GM04503 (cell line): ENCODE data around the gene CCNYL1.
"Not testable (repeated sequence)": the region's sequence is repeated elsewhere in the genome, so short reads cannot be mapped to it uniquely, and the experiment has no call there.

ENCODE experiments used
- DNase-seq: peaks from one replicate; pipeline ENCODE4 v3.0.0-alpha.2; 2012; ENCODE audit warnings: low read depth

The CCNYL1 gene

DNA sequence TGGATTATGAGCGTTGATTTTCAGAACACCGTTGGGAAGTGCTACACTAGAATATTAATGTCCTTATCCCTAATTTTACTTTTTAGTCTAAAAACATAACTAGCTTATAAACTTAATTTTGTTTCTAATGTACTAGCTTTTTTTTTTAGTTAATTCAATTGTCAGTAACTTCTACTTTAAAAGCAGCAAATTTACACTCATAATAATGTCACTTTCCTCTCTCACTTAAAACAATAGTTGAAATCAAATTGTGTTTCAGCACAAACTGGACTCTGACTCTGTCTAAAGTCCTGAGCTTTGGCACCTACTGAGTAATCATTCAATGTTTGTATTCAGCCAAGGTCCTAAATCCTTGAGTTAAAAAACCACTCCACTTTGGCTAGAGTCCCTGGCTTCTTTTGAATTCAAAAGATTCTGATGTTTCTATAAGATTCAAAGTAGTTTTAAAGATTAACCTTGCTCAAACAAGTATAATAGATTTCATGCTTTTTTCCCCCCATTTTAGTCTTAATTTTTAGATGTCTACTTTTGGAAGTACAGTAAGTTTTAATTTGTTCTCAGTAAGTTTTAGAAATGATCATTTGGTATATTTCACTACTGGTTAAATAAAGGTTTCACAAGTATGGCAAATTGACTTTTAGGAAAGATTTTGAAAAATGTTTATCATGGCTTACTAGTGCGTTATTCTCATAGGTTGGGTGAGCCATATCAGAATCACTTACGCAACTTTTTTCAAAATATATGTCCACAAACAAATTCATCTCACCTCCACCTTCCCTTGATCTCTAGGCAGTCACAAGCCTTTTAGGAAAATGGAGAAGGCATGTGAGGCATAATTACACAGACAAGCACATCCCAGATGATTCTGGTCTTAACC is 23.4 kb downstream of the CCNYL1 start:
- no peak for DNase-seq

DNA sequence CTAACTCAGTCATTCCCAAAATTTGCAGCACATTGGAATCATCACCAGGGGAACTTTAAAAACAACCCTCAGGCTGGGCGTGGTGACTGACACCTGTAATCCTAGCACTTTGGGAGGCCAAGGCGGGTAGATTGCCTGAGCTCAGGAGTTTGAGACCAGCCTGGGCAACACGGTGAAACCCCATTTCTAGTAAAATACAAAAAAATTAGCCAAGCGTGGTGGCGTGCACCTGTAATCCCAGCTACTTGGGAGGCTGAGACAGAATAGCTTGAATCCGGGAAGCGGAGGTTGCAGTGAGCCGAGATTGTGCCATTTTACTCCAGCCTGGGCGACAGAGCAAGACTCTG is 24.0 kb downstream of the CCNYL1 start:
- not testable (repeated sequence) for DNase-seq

DNA sequence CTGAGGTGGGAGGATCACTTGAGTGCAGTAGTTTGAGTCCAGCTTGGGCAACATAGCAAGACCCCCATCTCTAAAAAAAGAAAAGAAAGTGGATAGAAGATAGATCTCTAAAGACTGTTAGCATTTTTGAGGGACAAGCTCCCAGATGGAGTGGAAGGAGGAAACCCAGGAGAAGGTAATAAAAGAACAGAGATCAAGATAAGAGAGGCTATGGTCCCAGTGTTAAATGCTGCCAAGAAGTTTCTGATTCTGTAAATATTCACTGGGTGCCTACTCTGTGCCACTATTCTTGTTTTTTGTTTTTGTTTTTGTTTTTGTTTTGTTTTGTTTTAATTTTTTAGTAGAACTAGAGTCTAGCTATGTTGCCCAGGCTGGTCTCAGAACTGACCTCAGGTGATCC is 32.1 kb downstream of the CCNYL1 start:
- DNase-seq, result no peak

DNA sequence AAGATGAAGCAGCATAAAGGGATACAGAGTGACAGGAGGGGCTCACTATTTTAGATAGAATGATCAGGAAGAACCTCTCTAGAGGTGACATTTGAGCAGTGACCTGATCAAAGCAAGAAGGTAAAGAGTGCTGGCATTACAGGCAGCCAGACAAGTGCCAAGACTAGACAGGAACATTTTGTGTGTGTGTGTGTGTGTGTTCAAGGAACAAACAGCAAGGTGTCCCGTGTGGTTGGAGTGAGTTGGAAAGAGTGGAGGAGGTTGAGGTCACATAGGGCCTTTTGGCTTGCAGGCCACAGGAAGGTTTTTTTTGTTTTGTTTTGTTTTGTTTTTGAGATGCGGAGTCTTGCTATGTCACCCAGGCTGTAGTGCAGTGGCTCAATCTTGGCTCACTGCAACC is 32.6 kb downstream of the CCNYL1 start:
- no peak for DNase-seq

DNA sequence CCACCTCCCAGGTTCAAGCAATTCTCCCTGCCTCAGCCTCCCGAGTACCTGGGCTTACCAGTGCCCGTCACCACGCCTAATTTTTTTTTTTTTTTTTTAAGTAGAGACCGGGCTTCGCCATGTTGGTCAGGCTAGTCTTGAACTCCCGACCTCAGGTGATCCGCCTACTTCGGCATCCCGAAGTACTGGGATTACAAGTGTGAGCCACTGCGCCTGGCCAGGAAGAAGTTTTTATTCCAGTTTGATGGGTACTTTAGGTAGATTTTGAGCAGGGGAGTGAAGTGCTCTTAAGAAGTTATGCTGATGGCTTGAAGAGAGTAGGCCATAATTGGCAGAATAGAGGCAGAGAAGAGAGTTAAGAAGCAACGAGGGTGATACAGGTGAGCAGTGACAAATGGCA is 33.0 kb downstream of the CCNYL1 start:
- DNase-seq, result no peak

DNA sequence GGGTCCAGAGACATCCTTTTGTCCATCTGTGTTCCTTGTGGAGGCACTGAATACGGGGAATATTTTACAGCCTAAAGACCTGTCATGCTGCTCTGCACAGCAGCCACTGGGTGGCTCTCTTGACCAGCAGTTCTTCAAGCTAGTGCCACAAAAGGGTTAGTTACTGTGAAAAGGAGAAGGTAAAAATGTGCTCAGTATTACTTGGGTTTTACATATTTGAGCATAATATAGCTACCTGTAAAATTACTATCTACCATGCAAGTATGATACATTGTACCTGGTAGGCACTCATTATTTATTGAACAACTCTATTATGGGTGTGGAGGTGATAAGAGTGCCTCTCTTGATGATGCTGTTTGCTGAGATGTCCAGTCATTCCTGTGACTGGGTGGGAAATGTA is 34.7 kb downstream of the CCNYL1 start:
- DNase-seq, result no peak

DNA sequence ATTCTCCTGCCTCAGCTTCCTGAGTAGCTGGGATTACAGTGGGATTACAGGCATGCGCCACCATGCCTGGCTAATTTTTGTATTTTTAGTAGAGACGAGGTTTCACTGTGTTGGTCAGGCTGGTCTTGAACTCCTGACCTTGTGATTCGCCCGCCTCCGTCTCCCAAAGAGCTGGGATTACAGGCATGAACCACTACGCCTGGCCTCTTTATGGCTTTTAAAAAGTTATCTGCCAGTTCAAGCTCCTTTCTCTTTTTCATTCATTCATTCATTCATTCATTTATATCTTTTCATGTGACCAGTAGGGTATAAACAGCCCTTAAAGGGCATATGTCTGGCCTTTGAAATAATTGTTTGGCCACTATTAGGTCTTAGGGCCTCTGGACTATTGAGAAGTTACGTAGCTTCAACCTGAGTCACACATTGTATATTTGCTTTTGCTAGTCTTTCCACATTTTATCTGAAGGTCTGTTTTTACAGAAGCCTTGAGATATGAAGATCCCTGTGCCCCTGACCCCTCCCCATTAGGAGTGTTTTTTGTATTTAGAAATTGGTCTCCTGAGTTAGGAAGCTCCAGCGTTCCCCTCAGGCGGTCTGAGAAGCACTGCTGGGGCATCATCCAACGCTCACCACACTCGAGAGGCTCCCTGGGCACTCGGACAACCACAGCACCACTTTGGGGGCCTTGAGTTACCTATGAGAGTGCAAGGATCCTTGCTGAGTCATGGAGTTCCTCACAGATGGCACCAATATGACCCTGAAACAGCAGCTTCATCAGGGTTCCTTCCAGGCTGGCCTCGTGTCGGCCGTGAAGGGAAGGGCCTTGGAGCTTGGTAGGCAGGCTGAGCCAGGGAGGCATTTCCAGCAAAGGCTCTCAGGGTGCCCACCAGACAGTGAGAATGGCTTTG is 36.5 kb downstream of the CCNYL1 start:
- DNase-seq, result no peak

DNA sequence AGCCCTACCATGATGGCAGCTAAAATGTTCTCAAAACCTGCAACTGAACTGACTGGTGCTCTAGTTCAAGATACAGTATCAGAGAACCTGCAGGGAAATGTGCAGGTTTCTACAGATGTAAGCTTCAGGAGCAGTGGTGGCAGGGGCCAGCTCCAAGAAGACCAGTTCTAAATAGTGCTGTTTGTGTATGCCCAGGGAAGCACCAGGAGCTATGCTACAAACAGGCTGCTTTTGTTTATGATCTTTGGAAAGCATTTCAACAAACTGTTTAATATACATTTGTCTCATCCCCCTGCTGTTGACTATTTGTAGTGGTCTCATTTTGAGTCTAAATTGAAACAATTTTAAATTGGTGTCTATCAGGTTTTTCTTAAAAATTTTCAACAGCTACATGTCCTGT is 37.6 kb downstream of the CCNYL1 start:
- DNase-seq, result no peak

DNA sequence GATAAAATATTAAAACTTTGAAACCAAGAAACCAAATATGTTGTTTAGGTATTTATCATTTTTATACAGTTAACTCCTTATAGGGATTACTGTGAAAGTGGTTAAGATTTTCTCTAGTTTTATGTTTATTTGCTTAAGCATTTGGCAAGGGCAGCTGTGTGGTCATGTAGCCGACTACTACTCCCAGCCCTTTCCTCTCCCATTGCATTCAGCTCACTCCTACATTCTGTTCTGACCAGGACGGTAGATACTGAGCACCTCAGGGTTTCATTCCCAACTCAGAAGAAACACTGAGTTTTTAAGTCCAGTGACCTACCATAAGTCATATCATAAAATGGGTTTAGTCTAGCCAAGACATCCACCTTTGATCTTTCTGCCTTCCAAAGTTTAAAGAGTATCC is 38.4 kb downstream of the CCNYL1 start:
- DNase-seq, result no peak

DNA sequence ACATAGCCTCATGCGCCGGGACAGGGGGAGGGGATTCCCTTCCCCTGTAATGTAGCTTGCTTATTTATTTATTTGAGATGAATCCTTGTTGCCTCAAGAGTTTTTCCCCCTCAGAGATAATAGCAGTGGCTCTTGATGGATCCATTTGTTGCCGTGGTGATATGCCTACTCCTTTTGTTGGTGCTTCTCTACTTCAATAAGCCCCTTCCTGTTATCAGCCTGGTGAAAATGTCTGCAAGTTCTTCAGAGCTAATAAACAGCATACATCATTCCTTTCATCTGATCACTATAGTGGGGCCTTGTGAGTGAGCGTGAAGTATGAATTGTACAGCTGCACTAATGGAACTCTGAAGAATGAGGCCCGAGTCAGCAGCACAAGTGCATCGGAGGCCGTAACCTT is 38.9 kb downstream of the CCNYL1 start:
- no peak for DNase-seq

DNA sequence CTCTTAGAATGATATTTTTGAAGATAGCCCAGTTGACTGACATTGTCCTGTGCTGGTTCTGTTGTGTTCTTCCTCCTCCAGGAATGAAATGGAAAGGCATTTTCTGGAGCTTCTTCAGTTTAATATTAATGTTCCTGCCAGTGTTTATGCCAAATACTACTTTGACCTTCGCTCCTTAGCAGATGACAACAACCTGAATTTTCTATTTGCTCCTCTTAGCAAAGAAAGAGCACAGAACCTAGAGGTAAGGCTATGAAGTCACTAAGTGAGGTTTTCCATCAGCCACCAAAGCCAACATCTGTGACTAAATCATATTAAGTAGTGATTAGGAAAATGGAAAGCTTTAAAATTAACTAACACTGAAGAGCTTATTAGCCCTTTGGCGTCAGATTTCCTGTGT is 39.4 kb downstream of the CCNYL1 start:
- DNase-seq, result no peak

DNA sequence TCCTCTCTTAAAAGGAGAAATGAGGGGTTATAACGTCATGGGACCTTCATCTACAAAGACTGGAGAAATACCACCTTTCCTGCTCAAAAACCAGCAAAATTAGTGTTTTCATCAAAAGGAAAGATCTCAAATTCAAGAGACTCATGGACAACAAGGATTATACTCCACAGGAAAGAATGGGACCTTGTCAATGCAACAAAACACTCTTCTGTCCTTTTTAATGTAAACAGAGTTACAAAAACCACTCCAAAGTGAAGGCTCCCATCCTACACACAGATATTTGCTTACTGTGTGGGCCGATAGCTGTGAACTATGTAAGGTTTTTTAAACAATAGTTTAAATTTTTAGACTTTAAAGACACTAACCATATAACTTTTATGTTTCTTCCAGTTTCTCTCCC is 42.2 kb downstream of the CCNYL1 start:
- DNase-seq, result not testable (repeated sequence)

DNA sequence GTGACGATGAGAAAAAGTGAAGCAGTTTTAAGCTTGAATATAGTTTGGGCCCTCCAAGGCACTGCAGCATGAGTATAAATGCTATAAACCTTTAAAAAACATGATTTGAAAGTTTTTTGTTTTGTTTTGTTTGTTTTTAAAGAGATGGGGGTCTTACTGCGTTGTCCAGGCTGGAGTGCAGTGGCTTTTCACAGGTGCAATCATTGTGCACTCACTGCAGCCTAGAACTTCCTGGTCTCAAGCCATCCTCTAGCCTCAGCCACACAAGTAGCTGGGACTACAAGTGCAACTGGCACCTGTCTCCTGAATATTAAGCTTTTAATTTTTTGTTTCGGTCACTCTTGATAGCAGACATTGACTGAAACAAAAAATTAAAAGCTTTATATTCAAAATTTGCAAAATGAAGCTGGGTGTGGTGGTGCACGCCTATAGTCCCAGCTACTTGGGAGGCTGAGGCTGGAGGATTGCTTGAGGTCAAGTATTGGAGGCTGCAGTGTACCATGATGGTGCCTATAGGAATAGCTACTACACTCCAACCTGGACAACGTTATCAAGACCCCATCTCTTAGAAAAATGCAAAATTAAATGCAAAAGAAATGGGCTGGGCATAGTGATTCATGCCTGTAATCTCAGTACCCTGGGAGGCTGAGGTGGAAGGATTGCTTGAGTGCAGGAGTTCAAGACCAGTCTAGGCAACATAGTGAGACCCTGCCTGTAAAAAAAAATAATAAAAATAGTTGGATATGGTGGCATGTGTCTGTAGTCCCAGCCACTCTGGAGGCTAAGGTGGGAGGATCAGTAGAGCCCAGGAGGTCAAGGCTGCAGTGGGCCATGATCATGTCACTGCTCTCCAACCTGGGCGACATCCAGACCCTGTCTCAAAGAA is 43.3 kb downstream of the CCNYL1 start:
- DNase-seq, result no peak

DNA sequence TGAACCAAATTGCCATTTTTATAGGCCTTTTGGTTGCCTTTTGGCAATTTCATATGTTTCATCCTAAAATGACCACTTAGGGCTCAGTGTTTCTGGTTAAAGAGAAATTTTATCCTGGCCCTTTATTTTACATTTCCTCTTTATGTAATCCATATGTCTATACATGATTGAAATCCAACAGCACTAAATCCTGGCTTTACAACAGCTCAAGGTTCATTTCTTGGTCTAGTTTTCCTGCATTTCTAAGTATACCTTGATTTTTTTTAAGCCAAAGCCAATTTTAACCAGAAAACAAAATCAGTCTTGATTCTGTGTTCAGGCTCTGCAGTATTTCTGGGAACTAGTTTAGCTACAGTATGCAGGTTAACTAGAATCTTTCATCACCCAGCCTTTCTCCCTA is 46.6 kb downstream of the CCNYL1 start:
- DNase-seq, result no peak

DNA sequence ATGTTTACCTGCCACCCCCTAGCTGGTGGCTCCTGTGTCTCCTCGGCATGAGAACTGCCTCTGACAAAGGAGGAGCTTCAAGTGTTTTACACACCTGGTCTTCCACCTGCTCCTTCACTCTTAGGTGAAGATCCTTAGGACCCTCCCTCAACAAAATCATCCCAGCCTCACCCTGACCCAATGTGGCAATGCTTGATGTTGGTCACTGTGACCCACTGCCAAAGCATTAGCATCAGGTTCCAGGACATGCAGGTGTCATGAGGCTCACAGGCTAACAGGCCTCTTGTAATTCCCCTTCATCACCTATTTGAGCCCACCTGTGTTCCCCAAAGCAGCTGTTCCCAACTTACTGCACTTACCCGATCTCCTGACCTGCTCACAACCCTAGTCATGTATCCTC is 48.5 kb downstream of the CCNYL1 start:
- DNase-seq, result no peak

DNA sequence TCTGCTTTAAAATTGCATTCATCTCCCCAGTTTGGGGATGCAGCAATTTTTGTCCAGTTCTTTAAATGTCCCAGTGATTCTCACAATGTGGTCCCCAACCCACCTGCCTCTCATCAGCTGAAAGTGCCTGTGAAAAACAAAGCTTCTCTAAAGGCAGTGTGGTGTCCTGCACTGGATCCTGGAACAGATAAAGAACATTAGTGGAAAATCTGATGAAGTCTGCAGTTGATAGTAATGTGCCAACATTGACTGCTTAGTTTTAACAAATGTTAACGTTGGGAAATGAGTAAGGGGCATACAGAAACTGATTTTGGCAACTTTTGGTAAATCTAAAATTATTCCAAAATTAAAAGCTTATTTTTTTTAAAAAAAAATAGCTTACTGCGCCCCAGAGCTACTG is 49.0 kb downstream of the CCNYL1 start:
- DNase-seq, result no peak

DNA sequence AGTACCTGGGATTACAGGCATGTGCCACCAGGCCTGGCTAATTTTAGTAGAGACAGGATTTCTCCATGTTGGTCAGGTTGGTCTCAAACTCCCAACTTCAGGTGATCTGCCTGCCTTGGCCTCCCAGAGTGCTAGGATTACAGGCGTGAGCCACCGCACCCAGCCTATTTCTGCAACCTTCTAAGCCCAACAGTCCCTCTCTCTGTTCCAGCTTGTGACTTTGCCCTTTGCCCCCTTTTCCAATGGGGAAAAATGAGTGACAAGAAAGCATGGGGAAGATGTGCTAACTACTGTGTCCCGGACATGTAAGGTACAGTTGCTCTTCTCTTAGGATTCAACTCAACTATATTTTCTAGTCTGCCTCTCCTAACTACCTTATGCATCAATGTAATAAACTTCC is 50.0 kb downstream of the CCNYL1 start:
- DNase-seq, result not testable (repeated sequence)

DNA sequence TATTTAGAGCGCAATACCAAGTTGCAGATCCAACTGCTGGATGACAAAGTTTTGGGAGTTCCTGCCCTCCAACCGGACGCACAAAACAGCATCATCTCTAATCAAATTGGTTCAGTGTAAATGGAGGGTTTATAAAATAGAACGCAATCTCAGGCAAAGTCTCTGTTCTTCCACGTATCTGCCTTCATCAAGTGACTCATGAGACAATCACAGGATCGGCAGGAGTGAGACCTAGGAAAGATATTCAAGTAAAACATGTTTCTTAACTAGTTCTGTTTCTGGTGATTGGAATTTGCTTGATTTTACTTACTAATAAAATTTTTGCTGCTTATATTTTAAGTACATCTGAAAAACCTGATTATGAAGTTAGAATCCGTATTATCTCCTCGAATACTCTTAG is 50.7 kb downstream of the CCNYL1 start:
- no peak for DNase-seq

DNA sequence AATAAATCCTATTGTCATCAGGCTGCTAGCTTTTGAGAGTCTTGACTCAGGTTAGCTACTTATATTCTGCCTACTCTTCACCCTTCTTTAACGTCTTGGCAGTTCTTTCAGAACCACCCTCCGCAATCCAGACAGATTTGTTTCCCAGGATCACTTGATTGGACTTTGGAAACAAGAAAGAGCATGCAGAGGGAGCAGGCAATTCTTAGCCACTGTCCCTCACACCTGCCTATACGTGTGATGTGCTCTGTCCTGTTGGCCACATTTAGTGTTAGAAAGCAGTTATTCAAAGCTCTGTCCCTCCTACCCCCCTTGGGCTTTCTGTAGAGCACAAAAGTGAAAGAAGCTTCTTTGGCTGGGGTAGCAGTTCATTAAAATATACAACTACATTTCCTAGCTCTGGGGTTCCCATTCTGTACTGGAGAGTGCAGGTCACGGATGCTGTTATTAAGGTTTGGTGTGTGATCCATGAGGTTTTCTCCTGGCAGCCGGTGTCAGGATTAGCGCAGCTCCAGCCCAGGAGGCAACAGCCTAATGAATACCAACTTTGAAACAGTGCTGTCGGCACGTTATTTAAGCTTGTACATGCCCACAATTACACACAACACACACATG is 52.0 kb downstream of the CCNYL1 start:
- DNase-seq, result no peak

DNA sequence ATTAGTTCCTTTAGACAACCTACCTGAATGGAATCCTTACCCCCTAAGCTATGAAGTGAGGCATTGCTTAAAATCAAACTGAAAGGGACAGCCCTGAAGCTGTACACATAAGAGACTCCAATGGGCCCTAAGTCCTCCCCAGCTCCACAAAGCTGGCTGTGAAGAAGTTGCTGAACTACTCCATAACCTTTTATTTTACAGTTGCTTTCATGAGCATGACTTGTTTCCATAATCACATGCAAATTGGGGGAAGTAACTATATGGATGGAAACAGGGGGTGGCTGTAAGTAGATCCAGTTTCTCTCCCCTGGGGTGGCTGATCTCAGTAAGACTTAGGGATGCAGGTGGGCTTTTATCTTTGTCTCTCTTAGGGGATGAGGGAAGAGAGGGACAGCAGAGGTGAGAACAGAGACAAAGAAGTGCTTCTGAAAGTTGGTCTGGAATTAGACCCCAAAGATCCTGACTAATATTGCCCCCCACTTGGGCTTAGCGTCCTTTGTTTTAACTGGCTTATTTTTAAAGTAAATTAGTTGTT is 52.7 kb downstream of the CCNYL1 start:
- no peak for DNase-seq

DNA sequence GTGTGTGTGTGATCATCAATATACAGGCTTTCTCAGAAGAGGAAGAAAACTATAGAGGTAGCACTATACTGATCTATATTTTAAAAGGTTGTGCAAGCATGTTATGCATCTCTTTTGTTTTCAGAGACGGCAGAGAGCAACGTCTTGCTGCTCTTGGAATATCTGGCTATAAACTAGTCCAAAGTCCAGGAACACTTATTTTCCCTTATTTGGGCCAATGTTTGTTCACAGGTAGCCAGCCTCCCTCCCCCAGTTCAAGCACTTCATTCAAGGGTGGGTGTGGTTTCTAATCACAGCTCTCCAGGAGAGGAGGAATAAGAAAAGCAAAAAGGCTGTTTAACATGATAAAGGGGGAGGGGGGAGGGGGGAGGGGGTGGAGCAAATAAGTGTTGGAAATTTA is 54.1 kb downstream of the CCNYL1 start:
- DNase-seq, result no peak
